DLD1 (cell line): ENCODE data around the gene RAD23B.
"Not testable (repeated sequence)": the region's sequence is repeated elsewhere in the genome, so short reads cannot be mapped to it uniquely, and the experiment has no call there.

Experiments
- in situ Hi-C: cut with HindIII; loops from 2 replicates; pipeline ENCODE4 v1.10.0; 2017; ENCODE audit warnings: low sequenced_read_pairs

The RAD23B gene

GRCh38 chr9:107292821-107293542 is 9.9 kb downstream of the RAD23B start:
- in situ Hi-C loops: no loop called here

GRCh38 chr9:107293543-107294085 is 10.5 kb downstream of the RAD23B start:
- in situ Hi-C loops: no loop called here

- in situ Hi-C loops: no loop called here
These were observed 11.7 kb downstream of the RAD23B start for GRCh38 chr9:107294756-107295155.

GRCh38 chr9:107295995-107296394 is 12.9 kb downstream of the RAD23B start:
- in situ Hi-C loops: no loop called here

GRCh38 chr9:107296592-107296991 is 13.5 kb downstream of the RAD23B start:
- in situ Hi-C loops: not testable (repeated sequence)

GRCh38 chr9:107299437-107299836 is 16.4 kb downstream of the RAD23B start:
- in situ Hi-C loops: no loop called here

- in situ Hi-C loops: no loop called here
These were observed 23.2 kb downstream of the RAD23B start for GRCh38 chr9:107306308-107306707.

- in situ Hi-C loops: no loop called here
These were observed 24.3 kb downstream of the RAD23B start for GRCh38 chr9:107307331-107307730.

GRCh38 chr9:107308461-107308860 is 25.4 kb downstream of the RAD23B start:
- in situ Hi-C loops: no loop called here

GRCh38 chr9:107309271-107309670 is 26.2 kb downstream of the RAD23B start:
- in situ Hi-C loops: no loop called here

GRCh38 chr9:107312376-107313050 is 29.4 kb downstream of the RAD23B start:
- in situ Hi-C loops: no loop called here

- in situ Hi-C loops: no loop called here
These were observed 30.5 kb downstream of the RAD23B start for GRCh38 chr9:107313555-107314096.

GRCh38 chr9:107314763-107315162 is 31.7 kb downstream of the RAD23B start:
- in situ Hi-C loops: no loop called here

GRCh38 chr9:107316795-107317661 is 33.9 kb downstream of the RAD23B start:
- in situ Hi-C loops: no loop called here

GRCh38 chr9:107322643-107323042 is 39.6 kb downstream of the RAD23B start:
- in situ Hi-C loops: no loop called here

- in situ Hi-C loops: no loop called here
These were observed 40.9 kb downstream of the RAD23B start for GRCh38 chr9:107323836-107324585.

GRCh38 chr9:107325842-107326241 is 42.8 kb downstream of the RAD23B start:
- in situ Hi-C loops: no loop called here

GRCh38 chr9:107328510-107328909 is 45.4 kb downstream of the RAD23B start:
- in situ Hi-C loops: no loop called here

GRCh38 chr9:107330420-107330819 is 47.3 kb downstream of the RAD23B start:
- in situ Hi-C loops: no loop called here

GRCh38 chr9:107332883-107333282 is 49.8 kb downstream of the RAD23B start:
- in situ Hi-C loops: no loop called here
